Loucy (cell line): ENCODE results near the gene IL20.

ENCODE experiments used
- H2AFZ ChIP-seq: fragments of 200-600 bp; sonication (generic); 2 replicates; pipeline ENCODE4 v1.6.0; 2016; ENCODE audit warnings: antibody characterized with exemption, mild to moderate bottlenecking, low read length, moderate library complexity
- H3F3A ChIP-seq: fragments of 200-600 bp; 2 replicates; pipeline ENCODE4 v1.6.0; 2016; ENCODE audit warnings: antibody characterized with exemption, low read depth, mild to moderate bottlenecking
- H3K27me3 ChIP-seq: fragments of 200-600 bp; sonication (generic); 2 replicates; pipeline ENCODE4 v1.6.1; 2014; ENCODE audit warnings: low read length, mild to moderate bottlenecking; ENCODE audit not compliant: insufficient read depth, poor library complexity, severe bottlenecking
- H3K36me3 ChIP-seq: fragments of 200-600 bp; sonication (generic); 2 replicates; pipeline ENCODE4 v1.6.1; 2016; ENCODE audit warnings: low read length; ENCODE audit not compliant: insufficient read depth
- H3K4me1 ChIP-seq: fragments of 200-600 bp; sonication (generic); 2 replicates; pipeline ENCODE4 v1.5.1; 2014; ENCODE audit warnings: low read length, mild to moderate bottlenecking; ENCODE audit not compliant: insufficient read depth, poor library complexity, severe bottlenecking
- H3K4me2 ChIP-seq: fragments of 200-600 bp; sonication (generic); 2 replicates; pipeline ENCODE4 v1.6.0; 2014; ENCODE audit warnings: antibody characterized with exemption, low read length, low read depth, mild to moderate bottlenecking; ENCODE audit not compliant: poor library complexity, severe bottlenecking
- H3K4me3 ChIP-seq: fragments of 200-600 bp; sonication (generic); 2 replicates; pipeline ENCODE4 v1.5.1; 2014; ENCODE audit warnings: low read length, mild to moderate bottlenecking, mixed read lengths; ENCODE audit not compliant: poor library complexity, severe bottlenecking
- H3K79me2 ChIP-seq: fragments of 200-600 bp; sonication (generic); 2 replicates; pipeline ENCODE4 v1.6.1; 2014; ENCODE audit warnings: low read length; ENCODE audit not compliant: insufficient read depth
- H3K9ac ChIP-seq: fragments of 200-600 bp; sonication (generic); 2 replicates; pipeline ENCODE4 v1.6.0; 2014; ENCODE audit warnings: mild to moderate bottlenecking, low read depth, low read length, moderate library complexity; ENCODE audit not compliant: poor library complexity, severe bottlenecking
- H3K9me2 ChIP-seq: fragments of 200-600 bp; sonication (generic); replicated peaks from 2 replicates; pipeline ENCODE4 v1.6.1; 2016; ENCODE audit warnings: low read depth, low read length, mixed read lengths
- H3K9me3 ChIP-seq: fragments of 200-600 bp; sonication (generic); 2 replicates; pipeline ENCODE4 v1.6.1; 2014; ENCODE audit warnings: mild to moderate bottlenecking, antibody characterized with exemption, low read length, low read depth; ENCODE audit not compliant: insufficient read depth
- H4K20me1 ChIP-seq: fragments of 200-600 bp; sonication (generic); 2 replicates; pipeline ENCODE4 v1.6.0; 2014; ENCODE audit warnings: antibody characterized with exemption, low read length, mild to moderate bottlenecking; ENCODE audit not compliant: insufficient read depth, poor library complexity, severe bottlenecking
- CTCF ChIP-seq: fragments of 200-600 bp; sonication (generic); conservative IDR thresholded peaks from 2 replicates; pipeline ENCODE4 v1.5.1; 2014; ENCODE audit warnings: mild to moderate bottlenecking, antibody characterized with exemption, low read length
- EZH2phosphoT487 ChIP-seq: fragments of 200-600 bp; IDR thresholded peaks from 2 replicates; pipeline ENCODE4 v1.6.1; 2018; ENCODE audit warnings: antibody characterized with exemption, mild to moderate bottlenecking, moderate library complexity, borderline replicate concordance

IL20 gene

GRCh38 chr1:206833106-206833680, 32.2 kb upstream of the IL20 start:
- Histone ChIP-seq H4K20me1 (no peaks in the 10 kb centered on the region), H3K4me3 (peak overlapping the region; percentile 35), H3K27me3 (no peaks in the 10 kb centered on the region), H3K79me2 (no peaks in the 10 kb centered on the region), H3K9ac (peak overlapping the region; percentile 50), H2AFZ (peak overlapping the region; percentile 5; the same call in 1 of the 2 replicates), H3K9me3 (no peaks in the 10 kb centered on the region), H3K4me2 (peak overlapping the region; percentile 71), H3K4me1 (peaks cover 51% of the 10 kb centered on the region), H3K36me3 (no peaks in the 10 kb centered on the region), H3K9me2 (no peaks in the 10 kb centered on the region), H3F3A (0 out of 2 replicates have a peak, but pooled peaks cover 3% of the 10 kb centered on the region)
- TF ChIP-seq EZH2phosphoT487, result no peak

- no peaks in the 10 kb centered on the region for H3K9me2 ChIP-seq
- no peaks in the 10 kb centered on the region for H3K27me3 ChIP-seq
- no peak overlapping the region for H3K4me3 ChIP-seq
- no peaks in the 10 kb centered on the region for H4K20me1 ChIP-seq
- peak overlapping the region; percentile 5; the same call in 1 of the 2 replicates for H2AFZ ChIP-seq
- peak overlapping the region; percentile 50 for H3K9ac ChIP-seq
- 0 out of 2 replicates have a peak, but pooled peaks cover 3% of the 10 kb centered on the region for H3F3A ChIP-seq
- no peaks in the 10 kb centered on the region for H3K9me3 ChIP-seq
- H3K36me3 ChIP-seq, result no peaks in the 10 kb centered on the region
- H3K79me2 ChIP-seq, result no peaks in the 10 kb centered on the region
- peak overlapping the region; percentile 71 for H3K4me2 ChIP-seq
- TF ChIP-seq EZH2phosphoT487, result no peak
- no peak for TF ChIP-seq CTCF
- H3K4me1 ChIP-seq, result peaks cover 49% of the 10 kb centered on the region
Observed at GRCh38 chr1:206833801-206834200, 31.6 kb upstream of the IL20 start.

- TF ChIP-seq EZH2phosphoT487 (no peak), CTCF (no peak)
- H3K79me2 ChIP-seq, result no peaks in the 10 kb centered on the region
- no peak overlapping the region for H2AFZ ChIP-seq
- no peak overlapping the region for H3K4me3 ChIP-seq
- peaks cover 45% of the 10 kb centered on the region for H3K4me1 ChIP-seq
- peak overlapping the region; percentile 50 for H3K9ac ChIP-seq
- no peaks in the 10 kb centered on the region for H3K27me3 ChIP-seq
- no peak overlapping the region for H3K4me2 ChIP-seq
- no peaks in the 10 kb centered on the region for H3K9me2 ChIP-seq
- H3K36me3 ChIP-seq, result no peaks in the 10 kb centered on the region
- H4K20me1 ChIP-seq, result no peaks in the 10 kb centered on the region
- 0 out of 2 replicates have a peak, but pooled peaks cover 3% of the 10 kb centered on the region for H3F3A ChIP-seq
- no peaks in the 10 kb centered on the region for H3K9me3 ChIP-seq
Observed at GRCh38 chr1:206834217-206834616, 31.2 kb upstream of the IL20 start.

- Histone ChIP-seq H3K4me2 (no peak overlapping the region), H3F3A (0 out of 2 replicates have a peak, but pooled peaks cover 3% of the 10 kb centered on the region), H4K20me1 (no peaks in the 10 kb centered on the region), H2AFZ (no peak overlapping the region), H3K9me3 (no peaks in the 10 kb centered on the region), H3K27me3 (no peaks in the 10 kb centered on the region), H3K79me2 (no peaks in the 10 kb centered on the region), H3K4me3 (no peak overlapping the region), H3K9ac (no peak overlapping the region), H3K4me1 (peaks cover 40% of the 10 kb centered on the region), H3K9me2 (no peaks in the 10 kb centered on the region), H3K36me3 (no peaks in the 10 kb centered on the region)
- TF ChIP-seq EZH2phosphoT487 (no peak), CTCF (no peak)
Observed at GRCh38 chr1:206834711-206835110, 30.7 kb upstream of the IL20 start.
